RCC 7860 (cell line): Measurements from ENCODE around the gene PEPD.

Experiments used
- DNase-seq: peaks from one replicate; pipeline ENCODE4 v3.0.0-alpha.2; 2015; ENCODE audit warnings: low spot score
- FAIRE-seq: peaks from 2 replicates; lab custom pipeline; 2012; peaks lifted over from hg19 to GRCh38; lab: Jason Lieb, UNC

PEPD gene

DNA sequence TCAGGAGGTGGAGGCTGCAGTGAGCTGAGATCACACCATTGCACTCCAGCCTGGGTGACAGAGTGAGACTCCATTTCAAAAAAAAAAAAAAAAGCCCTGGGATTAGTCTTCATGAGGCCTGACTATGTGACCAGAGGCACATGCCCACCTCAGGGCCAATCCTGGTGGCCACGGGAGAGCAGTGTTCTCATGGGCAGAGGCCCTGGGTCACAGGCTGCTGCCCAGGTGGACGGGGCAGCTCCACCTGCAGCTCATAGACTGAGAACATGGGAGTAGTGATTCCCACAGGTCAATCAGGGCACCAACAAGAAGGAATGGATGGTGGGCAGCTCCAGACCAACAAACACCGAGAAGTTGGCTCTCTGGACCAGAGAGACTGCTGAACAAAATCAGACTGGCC, 26.1 kb upstream of the PEPD start:
- FAIRE-seq = no peak

DNA sequence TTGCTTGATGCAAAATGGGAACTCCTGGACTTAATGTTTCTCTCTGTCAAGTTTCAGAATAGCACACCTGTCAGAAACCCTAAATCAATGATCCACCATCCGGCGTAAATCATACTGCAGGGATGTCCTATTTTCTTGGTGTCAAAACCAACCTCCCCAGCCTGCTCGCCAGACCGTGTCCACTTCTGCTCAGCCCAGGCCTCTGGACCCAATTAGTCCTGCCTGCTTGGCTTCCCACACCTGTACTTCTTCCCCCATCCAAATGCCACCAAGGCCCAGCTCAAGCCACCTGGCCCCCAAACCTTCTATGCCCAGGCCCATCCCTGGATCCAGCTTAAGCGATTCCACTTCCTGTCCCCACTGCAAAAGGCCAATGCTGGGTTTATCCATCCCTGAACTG, 25.1 kb upstream of the PEPD start:
- DNase-seq (no peak), FAIRE-seq (no peak)

More for the DNA sequence above, 26.1 kb upstream of the PEPD start:
- DNase-seq = no peak

DNA sequence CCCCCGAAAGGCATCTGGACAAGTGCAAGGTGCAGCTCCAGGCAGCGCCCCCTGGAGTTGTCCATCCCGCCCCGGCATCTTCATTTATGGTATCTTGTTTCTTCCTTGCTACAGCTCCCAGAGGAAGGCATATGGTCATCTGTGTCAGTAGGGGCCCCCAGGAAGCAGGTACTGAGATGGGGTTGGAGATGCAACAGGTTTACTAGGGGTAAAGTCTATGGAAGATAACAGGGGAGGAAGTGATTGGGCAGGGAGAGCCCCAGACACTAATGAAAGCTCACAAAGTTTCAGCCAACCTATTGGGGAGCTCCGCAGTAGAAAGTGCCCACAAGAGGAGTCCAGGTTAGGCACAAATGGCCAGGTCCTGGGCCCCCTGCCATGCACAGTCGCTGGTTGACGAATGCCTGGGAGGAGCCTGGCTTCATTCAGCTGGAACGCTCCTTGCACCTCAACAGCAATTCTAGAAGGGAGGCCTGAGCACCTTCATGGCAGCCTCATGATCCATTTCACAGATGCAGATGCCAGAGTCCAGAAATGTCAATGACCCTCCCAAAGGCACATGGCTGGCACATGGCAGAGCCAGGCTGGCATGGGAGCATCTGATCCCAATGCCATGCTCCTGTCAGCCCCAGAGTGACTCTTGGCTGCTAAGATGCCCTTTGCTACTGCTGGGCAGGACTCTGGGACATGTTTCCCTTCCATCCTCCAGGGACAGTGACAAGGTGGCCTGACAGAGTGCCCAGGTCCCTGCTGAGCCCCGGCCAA, 23.8 kb upstream of the PEPD start:
- FAIRE-seq (no peak), DNase-seq (no peak)

DNA sequence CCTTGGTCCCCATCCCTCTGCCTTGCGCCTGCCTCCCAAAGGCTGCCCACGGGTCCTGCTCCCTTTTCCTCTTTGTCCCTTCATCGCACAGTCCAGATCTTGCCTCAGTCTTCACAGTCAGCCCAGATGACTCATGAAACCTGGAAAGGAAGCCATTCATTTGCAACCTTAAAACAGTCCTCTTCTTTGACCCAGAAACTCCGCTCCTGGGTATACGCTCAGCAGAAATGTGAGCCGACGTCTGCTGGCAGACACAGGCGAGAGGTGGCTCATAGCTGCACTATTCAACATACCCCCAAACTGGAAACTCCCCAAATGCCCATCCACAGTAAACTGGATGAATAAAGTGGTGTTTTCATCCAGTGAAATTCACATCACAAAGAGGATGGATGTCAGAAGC, 13.6 kb upstream of the PEPD start:
- no peak for FAIRE-seq

DNA sequence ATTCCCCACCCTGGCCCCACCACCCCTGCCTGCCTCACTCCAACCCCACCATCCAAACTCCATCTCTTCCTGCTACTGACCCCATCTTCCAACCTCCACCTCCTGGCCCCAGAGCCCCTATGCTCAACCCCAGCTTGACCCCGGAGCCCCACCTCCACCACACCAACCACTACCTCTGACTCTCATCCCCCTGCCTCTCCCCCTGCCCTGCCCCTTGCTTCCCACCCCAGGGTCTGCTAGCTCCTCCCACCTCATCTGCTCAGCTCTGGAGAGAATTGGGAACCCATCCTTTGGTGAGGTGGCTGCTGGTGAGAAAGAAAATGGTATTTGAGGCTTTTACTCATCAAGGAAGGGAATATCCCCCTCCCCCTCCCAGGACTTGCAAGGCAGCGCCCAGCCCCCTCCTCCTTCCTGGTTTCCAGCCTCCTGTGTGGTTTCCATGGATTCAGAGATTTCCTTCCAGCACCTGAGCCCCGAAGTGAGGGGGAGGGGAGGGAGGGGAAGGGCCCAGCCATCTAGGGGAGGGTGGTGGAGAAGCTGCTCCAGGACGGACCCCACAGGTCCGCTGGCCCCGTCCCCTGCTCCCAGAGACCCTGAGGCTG, 11.4 kb upstream of the PEPD start:
- FAIRE-seq = no peak
- DNase-seq = no peak

More for the DNA sequence above, 13.6 kb upstream of the PEPD start:
- DNase-seq = no peak

DNA sequence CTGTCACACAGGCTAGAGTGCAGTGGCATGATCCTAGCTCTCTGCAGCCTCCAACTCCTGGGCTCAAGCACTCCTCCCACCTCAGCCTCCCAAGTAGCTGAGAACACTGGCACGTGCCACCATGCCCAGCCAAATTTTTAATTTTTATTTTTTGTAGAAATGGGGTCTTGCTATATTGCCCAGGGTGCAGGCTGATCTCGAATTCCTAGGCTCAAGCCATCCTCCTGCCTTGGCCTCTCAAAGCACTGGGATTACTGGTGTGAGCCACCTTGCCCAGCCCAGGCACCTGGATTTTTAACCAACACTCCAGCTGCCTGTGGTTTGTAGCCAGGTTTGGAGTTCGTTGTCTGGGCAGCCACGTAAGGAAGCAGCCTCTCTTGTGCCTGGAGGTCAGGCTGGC, 9.3 kb upstream of the PEPD start:
- FAIRE-seq (no peak), DNase-seq (no peak)

DNA sequence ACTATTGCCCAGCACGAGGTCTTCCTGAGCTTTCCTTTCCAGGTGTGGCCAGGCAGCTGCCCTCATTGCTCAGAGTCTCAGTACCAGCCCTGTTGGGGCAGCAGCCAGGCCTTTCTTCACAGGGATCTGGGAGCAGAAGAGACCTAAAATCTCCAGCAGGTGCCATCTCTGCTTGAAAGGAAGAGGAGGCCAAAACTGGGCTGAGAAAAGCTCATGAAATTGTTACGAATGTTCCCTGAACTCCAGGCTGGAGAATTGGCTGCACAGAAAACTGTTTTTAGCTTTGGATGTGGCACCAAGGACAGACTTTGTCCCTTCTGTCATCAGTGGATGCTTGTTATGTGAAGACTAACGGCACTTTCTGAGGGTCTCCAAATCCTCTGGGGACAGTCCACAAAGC, 8.7 kb upstream of the PEPD start:
- no peak for DNase-seq
- no peak for FAIRE-seq

DNA sequence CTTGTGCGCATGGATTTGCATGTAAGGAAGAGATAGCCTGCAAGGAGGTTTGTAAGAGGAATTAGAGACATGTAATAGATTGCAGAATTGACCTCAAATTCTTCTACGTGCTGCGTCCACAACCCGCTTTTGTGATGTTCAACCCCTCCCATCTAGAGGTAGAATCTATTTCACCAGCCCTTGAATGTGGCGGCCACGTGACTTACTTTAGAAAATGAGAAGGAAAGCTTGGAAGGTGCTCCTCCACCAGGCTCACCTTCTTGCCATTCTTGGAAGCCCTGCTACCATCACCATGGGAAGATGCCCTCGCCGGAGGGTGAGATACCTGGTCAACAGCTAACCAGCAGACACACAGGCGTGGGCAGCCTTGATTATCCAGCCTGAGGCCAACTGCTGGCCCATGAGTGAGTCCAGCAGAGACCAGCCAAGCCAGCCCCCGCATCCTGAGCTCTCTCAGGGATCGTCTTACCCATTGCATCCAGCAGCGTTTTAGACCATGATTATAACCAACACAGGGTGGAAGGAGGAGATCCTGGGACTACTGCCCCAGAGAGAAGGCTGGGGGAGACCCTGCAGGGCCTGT, 7.6 kb upstream of the PEPD start:
- DNase-seq (no peak), FAIRE-seq (no peak)

DNA sequence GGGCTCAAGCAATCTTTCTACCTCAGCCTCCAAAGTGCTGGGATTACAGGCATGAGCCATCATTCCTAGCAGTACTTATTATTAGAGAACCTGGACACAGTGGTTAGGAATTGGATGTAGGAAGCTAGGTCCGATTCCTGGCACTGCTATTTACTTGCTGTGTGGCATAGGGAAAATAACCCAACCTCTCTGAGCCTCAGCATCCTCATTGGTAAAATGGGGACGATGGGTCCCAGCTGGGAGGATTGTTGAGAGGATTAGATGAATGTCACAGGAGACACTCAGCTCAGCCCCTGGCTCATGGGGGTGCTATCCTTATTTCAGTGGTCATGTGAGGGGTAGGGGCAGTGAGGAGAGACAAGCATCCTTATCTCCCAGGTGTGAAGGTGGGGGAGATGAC, 6.8 kb upstream of the PEPD start:
- DNase-seq (no peak), FAIRE-seq (no peak)

DNA sequence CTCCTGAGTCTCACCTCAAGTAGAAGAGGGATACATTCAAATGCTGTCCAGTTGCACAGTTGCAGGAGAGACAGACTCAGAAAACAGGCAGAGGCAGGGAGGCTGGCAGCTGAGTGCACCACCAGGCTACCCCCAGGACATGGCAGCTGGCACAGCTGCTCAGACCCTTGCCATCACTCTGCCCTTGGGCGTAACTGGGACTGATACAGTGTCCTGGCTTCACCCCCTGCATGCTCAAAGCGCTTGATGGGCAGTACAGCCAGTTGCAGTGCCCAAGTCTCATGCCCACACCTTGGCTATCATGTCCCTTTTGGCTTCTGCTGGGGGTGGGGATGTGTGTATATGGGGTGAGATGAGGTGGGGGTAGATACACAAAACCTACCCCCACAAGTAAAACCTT, 5.5 kb upstream of the PEPD start:
- FAIRE-seq (no peak), DNase-seq (no peak)

DNA sequence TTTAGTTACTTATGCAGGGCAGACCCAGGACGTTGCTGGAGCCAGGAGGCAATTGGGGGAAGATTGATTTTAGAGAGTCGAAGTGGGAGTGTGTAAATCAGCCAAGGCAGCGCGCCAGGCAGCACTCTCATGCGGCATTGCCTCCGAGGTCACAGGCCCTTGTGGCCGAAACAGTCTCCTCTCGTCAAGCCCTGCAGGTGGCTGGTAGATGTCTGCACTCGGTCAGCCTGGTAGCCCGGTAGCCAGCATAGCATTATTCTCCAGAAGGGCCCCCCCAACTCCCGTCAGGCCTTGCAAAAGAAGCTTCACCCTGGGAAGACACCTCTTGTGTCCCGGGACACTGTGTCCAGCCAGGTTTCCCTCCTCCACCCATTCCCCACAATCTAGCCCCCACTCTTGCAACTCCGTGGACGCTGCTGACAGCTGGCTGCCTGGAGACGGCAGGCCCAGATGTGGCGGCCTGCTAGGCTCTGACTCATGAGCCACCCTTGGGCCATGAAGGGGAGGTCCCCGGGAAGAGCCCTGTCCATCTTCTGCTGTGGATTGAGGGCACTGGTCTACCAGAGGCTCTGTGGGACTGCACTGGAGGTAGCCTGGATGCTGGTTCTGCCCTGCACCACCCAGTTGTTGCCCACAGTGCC, 2.6 kb upstream of the PEPD start:
- FAIRE-seq (no peak), DNase-seq (no peak)

DNA sequence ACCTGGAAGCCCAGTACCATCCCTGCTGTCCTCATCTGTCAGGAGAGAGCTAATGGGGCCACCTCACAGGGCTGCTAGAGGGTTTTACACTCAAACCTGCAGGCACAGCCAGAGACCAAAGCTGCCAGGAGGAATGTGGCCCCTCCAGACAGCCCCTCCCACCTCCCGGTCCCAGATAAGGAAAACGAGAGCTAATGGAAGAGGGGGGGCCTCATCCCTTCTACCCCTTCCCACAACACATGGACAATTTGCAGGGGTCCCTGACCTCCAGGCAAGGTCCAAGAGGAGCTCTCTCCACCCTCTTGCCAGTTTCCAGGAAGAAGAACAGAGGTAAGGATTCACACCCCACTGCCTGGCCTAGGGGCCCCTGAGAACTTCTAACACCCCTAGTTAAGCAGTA, 1.6 kb upstream of the PEPD start:
- DNase-seq = no peak
- FAIRE-seq = no peak

DNA sequence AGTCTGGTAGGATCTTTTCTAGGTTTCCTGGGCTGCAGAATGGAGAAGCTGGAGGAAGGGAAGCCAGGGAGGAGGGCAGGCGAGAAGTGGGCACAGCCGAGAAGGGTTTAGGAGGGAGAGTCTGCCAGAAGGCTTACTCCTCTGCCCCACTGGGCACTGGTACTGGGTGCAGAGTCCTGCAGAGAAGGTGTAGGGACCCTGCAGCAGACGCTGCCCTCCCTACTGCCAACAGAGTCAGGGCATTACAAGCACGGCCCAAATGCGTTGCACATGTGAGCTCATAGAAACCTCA, 726 bp upstream of the PEPD start:
- FAIRE-seq = no peak
- DNase-seq = no peak

DNA sequence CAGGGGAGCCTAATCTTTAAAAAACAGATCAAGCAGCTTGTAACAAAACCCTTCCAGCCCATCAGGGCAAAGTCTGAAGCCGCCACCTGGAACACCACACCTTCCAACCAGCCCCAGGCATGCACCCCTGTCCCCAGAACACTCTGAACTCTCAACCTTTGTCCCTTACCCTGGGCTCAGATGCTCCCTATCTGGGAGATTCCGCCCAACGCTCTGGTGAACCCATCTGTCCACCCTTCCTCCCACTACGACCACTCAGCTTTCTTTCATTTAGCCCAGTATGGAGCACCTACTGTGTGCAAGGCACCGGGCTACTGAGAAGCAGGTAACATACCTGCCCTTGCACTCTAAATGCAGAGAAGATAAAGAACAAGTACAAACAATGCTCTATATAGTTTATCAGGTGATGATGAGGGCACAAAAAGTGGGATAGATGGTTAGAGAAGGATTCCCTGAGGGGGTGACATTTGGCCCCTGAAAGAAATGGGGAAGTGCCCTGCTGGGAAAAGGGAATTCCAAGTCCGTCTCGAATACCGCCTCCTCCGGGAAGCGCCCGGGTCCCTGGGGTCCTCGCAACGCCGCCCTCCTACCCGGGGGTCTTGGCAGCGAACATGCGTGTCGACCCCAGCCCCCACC, 629 bp downstream of the PEPD start:
- FAIRE-seq (no peak), DNase-seq (no peak)

DNA sequence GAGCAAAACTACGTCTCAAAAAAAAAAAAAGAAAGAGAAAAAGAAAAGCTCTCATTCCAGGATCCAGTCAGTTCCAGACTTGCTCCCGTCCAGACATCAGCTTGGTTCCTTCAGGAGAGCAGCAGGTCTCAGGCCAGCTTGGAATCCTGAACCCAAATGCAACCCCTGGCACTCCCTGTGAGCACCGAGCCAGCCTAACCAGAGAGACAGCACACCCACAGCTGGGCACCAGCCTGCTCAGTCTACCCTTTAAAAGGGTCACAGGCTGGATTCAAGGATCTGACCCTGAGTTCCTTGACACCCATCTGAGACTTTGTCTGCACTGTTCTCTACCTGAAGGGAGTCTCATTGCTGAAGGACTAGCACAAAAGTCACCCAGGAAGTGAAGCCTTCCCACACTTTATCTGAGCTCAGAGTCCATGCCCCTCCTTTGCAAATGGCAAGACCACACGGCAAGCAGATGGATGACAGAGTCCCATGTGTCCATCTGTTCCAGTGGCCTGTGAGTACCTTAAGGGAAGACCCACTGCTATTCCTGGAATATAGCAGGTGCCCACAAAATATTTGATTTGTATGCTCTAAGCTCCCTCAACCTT, 1.4 kb downstream of the PEPD start:
- no peak for FAIRE-seq
- no peak for DNase-seq

DNA sequence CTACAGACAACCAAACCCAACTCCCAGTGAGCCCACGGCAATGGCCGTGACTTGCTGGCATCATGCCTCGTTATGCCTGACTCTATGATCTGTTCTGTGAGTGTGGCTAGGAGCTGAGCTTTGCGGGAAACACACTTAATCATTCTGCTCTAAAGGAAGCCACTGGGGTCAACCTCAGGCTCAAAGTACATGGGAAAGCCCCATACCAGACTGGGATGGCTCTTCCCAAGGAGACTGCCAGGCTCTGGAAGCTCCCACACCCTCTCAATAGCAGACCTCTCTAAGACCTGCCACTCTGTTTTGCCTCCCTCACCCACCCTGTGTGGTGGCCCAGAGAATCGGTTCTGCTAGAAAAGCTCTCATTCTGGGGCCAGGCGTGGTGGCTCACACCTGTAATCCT, 2.2 kb downstream of the PEPD start:
- DNase-seq (peak; percentile 6), FAIRE-seq (no peak)

DNA sequence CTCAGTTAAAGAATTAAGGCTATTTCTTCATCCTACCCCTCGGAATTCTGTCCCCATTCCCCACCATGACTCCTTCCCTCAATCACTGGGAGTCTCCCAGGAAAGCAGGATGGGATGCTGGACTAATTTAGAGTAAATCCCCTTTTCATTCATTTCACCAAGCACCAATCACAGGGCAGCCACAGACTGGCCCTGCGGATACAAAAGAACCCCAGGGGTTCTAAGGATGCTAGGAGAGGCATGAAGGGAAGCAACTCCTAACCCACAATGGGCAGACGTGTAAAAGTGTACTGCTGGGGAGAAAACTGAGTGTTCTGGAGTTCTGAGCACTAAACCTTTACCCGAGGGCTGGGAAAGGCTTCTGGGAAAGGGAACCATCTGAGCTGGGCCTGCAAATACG, 3.0 kb downstream of the PEPD start:
- FAIRE-seq (no peak), DNase-seq (no peak)

DNA sequence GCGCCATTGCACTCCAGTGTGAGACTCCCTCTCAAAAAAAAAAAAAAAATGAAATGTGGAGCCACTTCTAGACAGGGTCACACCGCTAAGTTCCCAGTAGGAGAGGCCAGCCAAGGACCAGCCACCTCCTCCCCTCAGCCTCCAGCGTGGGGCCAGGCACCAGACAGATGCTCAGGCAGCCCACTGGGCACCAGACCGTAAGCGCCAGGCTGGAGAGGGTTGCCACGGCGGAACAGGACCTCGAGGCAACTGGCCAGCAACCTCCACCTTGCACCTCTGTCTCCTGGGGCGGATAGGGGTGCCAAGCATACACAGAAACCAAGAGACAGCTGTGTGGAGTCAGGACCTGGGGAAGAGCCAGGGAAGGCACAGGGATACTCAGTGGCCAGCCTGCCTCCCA, 3.7 kb downstream of the PEPD start:
- DNase-seq (no peak), FAIRE-seq (no peak)

DNA sequence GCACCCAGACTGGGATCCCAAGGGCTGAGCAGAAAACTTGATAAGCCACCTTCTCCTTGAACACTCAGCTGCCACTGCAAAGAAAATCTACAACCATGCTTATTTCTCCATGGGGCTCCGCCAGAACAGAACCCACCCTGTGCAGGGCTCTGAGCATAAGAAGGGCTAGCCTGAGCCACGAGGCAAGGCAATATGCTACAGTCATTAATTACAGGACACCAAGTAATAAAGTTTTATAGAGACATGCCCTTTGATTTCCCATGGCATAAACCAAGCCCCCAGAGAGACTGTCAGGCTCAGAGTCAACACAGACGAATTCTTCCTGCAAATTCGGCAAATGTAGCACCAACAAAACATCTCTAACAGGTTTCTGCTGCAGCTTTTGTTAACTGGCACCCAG, 5.7 kb downstream of the PEPD start:
- FAIRE-seq (no peak), DNase-seq (no peak)

DNA sequence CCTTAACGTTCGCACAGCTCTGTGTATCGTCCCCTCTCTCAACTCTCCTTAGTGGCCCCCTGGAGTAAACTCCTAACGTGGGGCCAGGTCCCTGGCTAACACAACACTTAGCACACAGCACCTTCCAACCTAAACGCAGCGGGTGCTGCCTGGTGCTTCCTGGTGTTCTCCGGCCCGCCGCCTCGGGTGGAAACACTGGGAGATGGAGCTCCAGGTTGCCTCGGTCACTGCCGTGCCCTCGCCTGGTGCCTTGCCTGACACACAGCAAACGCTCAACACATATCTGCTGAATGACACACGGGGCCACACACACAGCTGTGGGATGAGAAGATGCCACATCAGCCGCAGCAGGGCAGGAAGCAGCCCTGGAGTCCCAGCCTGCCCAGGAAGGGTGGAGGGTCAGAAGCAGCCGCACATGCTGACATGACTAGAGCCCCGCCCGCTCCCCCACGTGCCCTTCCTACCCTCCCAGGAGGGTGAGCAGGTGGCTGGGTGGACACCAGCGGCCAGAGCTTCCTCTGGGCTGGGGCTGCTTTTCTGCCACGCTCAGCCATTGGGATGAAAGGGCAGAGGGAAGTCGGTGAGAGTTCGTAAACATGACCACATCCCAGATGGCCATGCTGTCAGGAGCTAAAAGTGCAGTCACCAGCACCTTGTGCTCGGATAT, 6.6 kb downstream of the PEPD start:
- DNase-seq (peak; percentile 58), FAIRE-seq (no peak)

DNA sequence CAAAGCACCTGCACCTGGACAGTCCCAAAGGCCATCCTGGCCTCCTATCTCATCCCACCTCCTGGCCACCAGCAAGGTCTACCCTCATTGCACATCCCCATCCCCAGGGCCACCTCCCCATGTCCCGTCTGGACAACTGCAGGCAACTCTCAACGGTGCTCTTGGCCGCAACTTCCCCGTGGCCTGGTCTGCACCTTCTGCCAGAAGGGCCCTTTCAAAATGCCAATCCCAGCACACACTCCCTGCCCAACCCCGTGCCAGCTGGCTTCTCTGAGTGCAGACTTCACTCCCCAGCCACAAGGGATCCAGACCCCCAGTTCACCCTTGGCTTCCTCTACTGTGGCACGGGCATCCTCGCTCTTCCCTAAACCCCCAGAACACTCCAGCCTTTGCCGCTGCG, 8.2 kb downstream of the PEPD start:
- DNase-seq (no peak), FAIRE-seq (no peak)
